GM19397 (cell line): ENCODE measurements around the gene ST3GAL2.

Experiments used
- ATAC-seq: cut with Tn5 transposase; IDR thresholded peaks from one replicate; pipeline ENCODE4 v1.9.1; 2021; ENCODE audit warnings: mild to moderate bottlenecking, moderate library complexity; ENCODE audit not compliant: unreplicated experiment

Gene ST3GAL2

DNA sequence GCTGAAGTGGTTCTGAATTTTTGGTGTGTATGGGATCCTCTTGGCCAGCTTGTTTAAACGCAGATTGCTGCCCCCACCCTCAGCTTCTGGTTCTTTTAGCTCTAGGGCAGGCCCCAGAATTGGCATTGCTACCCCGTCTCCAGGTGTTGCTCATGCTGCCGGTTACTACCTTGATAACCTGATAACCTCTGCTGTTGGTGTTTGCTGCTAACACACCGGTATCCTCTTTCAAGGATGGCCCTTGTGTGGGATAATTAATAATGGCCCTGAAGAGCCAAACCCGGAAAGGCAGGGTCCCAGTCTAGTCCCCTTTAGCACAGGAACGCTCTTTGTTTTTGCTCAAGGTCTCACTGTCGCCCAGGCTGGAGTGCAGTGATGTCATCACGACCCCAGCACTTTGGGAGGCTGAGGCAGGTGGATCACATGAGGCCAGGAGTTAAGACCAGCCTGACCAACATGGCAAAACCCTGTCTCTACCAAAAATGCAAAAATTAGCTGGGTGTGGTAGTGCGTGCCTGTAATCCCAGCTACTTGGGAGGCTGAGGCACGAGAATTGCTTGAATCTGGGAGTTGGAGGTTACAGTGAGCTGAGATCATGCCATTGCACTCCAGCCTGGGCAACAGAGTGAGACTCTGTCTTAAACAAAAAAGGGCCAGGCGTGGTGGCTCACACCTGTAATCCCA, 1.3 kb upstream of the ST3GAL2 start:
- no peak for ATAC-seq

DNA sequence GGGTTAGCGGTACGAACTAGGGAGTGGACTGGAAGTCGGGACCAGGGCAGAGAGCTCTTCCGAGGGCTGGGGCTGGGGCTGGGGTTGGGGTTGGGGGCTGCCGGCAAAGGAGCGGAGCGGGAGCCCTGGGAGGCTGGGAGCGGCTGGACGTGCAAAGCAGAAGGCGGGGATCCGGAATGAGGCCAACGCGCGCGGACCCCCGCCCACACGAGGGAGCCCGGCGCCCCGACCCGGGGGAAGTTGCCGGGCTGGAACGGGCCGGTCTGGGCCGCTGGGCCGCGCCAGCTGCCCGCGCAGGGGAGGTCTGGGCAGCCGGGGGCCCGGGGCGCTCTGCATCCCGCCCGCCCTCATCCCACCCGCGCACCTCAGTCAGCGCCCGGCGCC, 323 bp downstream of the ST3GAL2 start:
- no peak for ATAC-seq

- ATAC-seq = no peak
Observed at GRCh38 chr16:70437582-70438557, 1.0 kb downstream of the ST3GAL2 start.

DNA sequence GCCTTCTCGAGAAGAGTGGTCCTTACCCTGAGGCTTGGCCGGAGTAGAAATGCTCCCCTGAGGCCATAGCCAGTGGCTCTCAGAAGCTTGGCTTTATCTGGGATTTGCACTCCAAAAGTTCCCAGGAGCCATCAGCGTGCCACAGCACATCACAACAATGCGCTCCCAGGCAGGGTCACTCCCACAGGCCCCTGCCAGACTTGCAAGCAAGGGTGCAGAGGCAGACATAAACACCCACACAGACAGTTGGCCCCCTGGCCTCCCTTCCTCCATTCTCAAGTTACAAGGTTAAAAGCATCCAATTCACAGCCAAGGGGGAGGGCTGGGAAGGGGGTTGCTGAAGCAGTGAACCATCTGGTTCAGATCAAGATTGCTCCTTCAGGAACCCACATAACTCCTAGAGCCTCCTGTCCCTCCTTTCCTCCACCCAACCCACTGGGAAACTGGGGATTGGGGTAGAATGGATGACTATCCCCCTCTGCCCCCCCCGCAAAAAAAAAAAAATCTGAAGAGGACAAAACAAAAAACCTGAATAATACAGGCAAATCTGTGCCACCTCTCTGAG, 1.8 kb downstream of the ST3GAL2 start:
- no peak for ATAC-seq

DNA sequence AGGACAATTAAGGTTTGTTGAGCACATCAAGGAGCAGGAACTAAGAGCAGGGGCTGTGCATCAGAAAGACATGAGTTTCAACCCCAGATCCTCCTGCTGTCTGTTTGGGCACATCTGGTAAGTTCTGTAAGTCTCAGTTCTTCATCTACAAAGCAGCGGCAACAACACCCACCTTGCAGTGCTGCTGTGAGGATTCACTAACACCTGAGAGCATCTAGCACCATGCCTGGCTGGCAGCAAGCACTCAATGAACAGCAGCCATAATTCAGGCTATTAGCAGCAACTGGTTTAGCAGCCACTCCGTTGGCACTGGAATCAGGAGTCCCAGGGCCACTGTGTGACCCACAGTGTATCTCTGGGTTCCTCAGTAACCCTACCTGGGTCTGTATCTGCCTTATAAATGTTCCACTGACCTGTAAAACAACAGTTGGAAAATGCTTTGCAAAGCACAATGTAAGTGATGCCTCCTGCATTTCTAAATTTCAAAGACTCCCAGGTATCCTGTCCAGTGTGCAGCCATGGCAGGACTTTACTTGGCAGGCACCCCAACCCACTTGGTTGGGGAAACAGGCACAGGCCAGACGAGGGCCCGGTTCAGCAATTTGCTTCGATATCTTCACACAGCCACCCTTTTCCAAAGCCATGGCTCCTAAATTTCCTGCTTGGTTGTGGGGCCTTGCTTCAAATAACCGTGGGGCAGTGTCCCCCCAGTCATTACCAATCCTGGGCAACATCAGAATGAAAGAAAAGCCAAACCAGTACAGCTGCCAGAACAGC, 4.2 kb downstream of the ST3GAL2 start:
- no peak for ATAC-seq

- ATAC-seq = no peak
Observed at GRCh38 chr16:70433458-70434103, 5.3 kb downstream of the ST3GAL2 start.

GRCh38 chr16:70432723-70433457, 6.0 kb downstream of the ST3GAL2 start:
- ATAC-seq = no peak

- ATAC-seq = no peak
Observed at GRCh38 chr16:70432356-70432722, 6.6 kb downstream of the ST3GAL2 start.

- ATAC-seq = peak; percentile 38
Observed at GRCh38 chr16:70430667-70431536, 8.0 kb downstream of the ST3GAL2 start.

DNA sequence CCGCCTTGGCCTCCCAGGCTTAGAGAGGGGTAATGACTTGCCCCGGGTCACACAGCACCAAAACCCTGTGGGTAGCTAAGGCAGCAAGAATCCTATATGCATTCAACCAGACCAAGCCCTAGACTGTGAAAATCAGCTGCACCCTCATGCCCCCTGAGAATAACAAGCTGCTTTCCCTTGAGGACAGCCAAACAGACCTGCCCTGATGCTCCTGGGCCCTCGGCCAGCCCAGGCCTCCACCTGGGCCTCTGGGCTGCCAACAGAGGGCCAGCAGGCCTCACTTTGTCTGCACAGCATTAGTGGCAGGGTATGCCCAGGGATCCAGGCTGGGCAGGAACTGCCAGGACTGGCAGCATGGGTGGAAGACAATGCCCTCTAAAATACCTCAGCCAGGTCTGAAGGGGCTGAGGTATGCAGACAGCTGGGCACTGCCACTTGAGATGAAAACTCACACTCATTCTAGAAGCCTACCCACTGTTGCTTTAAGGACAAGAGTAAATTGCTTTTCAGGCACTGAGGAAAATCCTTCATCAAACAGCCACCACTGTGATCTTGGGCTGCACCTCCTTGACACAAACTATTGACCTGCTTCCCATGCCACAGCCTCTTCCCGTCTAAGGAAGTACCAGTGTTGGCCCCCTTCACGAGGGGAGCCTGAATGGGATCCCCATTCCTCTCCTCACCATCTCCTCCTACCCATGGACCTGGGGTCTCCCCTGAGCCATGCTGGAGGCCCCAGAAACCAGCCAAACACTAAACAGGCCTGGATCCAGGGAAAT, 8.8 kb downstream of the ST3GAL2 start:
- ATAC-seq = peak; percentile 30

DNA sequence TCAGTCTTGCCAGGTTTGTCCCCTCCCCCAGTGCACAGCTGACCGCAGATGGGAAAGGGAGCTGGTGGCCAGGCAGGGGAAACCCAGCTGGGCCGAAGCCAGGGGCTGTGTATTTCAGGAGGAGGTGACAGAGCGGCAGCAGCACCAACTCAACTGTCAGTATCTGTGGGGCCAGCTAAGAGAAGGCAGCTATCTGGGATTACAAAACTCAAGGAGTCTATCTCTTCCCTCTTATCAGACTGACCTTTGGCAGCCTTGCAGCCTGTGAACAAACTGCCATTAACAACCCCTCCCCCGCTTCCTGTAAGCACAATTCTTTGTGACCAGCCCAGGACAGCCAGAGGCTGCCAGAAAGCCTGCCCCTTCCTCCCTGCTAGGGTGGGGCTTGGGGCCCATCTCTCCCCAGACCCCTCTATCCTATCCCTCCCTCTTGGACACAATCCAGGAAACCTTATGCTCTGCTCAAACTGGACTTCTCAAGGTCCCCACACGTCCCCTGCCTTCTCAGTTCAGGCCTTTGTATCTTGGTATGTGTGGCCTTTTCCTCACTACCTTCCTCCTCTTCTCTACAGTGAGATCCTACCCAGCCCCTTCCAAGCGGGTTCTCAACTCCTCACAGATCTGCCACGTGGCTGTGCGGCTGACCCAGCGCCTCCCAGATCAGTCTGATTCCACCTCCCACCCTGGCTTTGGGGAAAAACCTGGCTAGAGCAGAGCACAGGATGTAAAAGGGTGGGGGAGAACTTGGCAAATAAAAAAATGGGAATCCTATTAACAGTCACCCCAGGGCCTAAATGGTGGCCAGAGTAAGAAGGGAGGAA, 10.5 kb downstream of the ST3GAL2 start:
- no peak for ATAC-seq

- no peak for ATAC-seq
Observed at GRCh38 chr16:70427786-70428177, 11.1 kb downstream of the ST3GAL2 start.

DNA sequence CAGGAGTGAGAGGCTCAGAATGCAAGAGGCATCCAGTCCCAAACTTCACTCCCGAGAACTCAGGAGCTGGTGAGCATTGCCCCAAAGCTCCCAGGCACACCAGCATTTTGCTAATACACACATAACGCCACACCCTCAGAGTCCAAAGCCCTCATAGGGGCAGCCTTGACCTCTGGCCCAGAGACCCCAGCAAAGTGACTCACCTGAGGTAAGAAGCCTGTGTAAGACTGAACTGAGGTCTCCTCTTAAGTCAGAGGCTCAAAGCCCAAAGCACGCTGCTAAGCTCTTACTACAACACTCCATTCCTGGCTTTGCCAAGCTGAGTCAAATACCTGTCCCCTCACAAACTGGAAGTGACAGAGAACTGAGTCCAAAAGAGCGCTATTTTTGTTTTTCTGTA, 16.4 kb downstream of the ST3GAL2 start:
- no peak for ATAC-seq

GRCh38 chr16:70421473-70422311, 17.2 kb downstream of the ST3GAL2 start:
- no peak for ATAC-seq

GRCh38 chr16:70421014-70421413, 17.9 kb downstream of the ST3GAL2 start:
- no peak for ATAC-seq
